IPS-18c (cell line): ENCODE results near the gene EPRS1.
"Not testable (repeated sequence)": the region's sequence is repeated elsewhere in the genome, so short reads cannot be mapped to it uniquely, and the experiment has no call there.

Experiments
- H3K4me3 ChIP-seq: 2 replicates; pipeline ENCODE4 v1.7.0; 2013; ENCODE audit warnings: low read depth, mild to moderate bottlenecking, low read length, moderate library complexity; ENCODE audit not compliant: insufficient read depth
- H3K9me3 ChIP-seq: one replicate; pipeline ENCODE4 v1.6.1; 2013; ENCODE audit warnings: mild to moderate bottlenecking, low read length, moderate library complexity; ENCODE audit not compliant: control insufficient read depth, insufficient read depth

The EPRS1 gene

DNA sequence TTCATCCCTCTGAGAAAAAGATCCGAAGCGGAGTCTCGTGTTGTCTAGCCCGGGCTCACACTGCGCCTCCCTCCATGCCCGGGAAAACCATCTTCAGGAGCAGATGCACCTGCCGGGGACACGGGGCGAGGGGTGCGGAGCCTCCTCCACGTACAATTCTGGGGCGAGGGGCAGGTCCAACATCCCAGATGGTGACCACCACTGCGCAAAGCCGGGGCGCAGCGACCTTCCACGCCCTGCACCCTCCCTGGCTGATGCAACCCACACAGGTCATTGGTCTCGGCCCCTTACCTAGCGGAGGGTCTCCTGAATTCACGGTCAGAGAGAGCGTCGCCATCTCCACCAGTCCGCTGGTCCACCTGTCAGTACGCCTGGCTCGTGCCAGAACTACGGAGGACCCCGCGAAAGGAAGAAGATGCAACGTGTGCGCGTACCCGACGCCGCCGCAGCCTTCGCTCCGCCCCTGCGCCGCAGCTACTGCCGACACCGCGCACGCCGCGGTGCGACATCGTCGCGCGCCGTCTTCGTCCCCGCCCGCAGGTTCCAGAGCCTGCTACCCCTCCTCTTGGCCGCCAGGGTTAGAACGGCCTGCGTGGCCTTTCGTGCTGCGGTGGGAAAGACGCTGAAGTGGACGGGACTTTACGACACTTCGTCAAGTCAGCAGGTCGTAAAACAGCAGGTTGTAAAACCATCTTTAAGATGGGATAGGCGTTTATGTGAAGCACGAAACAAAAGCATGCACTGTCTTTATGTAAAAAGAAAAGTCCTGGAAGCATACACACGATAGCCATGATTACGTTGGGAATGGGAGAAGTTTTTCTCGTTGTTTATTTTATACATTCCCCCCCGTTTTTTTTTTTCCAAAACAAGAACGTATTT lies at the start of gene EPRS1:
EPRS1 (minus strand) TSS at position 454 of the 879 bp plus-strand sequence; CDS start at position 337, 117 bp downstream.
- Histone ChIP-seq H3K9me3 (peaks cover 2% of the 10 kb centered on the region), H3K4me3 (peak within 1 kb of the TSS; percentile 96)

DNA sequence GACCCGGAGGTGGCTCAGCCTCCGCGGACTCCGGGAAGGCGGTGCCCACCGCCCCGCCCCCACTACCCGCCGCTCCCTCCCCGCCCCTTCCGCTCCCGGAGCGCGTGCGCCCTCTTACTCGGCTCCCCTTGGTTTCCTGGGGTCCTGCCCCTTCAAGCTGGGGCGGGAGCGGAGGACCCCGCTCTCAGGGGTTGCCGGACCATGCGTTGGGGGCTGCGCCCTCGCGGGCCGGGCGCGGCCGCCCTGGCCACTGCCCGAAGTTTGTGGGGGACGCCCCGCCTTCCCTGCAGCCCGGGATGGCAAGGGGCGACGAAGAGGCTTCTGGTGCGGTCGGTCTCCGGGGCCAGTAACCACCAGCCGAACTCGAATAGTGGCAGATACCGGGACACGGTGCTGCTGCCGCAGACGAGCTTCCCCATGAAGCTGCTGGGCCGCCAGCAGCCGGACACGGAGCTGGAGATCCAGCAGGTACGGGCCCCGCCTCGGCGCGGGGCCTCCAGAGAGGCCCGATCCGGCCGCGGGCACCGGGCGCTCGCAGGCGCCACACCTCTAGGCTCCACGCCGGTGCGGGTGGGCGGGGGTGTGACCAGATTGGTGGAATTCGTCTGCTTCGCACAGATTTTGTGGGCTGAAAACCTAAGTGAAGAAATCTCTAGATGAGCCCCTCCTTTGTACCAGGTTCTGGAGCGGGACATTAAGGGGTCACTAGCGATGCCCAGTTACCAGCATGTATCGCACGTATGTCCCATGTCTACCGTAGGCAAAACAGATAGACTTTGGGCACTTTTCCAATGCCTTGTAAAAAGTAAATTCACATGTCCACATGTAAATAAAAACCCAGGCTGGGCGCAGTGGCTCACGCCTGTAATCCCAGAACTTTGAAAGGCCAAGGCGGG lies 48.0 kb upstream of the EPRS1 start, which contains the start of gene IARS2:
IARS2 (plus strand) TSS at position 117 of the 896 bp plus-strand sequence; CDS start at position 202, 85 bp downstream.
- Histone ChIP-seq H3K9me3 (no peaks in the 10 kb centered on the region), H3K4me3 (peak within 1 kb of the TSS; percentile 98)

DNA sequence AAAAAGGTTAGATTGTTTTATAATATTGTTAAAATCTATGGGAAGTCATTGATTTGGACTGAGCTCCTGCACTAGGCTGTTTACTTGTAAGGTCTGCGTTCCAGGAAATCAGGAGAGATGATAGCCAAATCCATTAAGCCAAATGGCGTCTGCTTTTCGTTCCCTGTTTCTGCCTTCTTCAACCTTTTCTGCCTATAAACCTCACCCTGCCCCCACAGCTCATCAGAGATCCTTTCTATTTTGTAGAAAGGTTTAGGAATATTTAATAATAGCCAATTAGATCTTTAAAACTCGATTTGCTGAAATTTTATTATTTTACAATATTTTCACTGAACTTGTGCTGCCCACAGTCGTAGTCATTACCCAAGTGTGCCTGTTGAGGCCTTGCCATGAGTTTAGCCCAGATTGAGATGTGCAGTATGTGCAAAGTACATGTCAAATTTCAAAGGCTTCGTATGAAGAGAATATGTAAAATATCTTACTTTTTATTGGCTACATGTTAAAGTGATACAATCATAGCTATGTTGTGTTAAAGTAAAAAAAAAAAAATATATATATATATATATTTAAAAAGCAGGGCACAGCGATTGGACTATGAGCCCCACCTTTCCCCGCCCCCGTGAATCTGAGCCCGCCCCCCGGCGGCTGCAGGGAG lies 47.2 kb upstream of the EPRS1 start:
- Histone ChIP-seq H3K4me3 (no peak overlapping the region), H3K9me3 (no peaks in the 10 kb centered on the region)

DNA sequence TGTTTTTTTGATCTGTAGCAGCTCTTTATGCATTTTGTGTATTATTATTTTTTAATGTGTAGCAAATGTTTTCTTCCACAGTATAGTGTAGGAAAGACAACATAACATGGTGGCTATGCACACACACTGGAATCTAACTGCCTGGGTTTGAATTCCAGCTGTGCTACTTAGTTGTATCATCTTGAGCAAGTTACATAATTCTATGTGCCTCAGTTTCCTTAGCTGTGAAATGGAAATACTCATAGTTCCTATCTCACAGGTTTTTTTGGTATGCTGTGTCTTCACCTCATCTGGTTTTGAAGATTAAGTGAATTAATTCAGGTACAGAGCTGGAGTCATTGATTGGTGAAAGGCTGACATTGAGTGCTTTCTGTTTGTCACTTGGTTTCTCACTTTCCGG lies 46.4 kb upstream of the EPRS1 start:
- no peaks in the 10 kb centered on the region for H3K9me3 ChIP-seq
- H3K4me3 ChIP-seq: no peak overlapping the region

DNA sequence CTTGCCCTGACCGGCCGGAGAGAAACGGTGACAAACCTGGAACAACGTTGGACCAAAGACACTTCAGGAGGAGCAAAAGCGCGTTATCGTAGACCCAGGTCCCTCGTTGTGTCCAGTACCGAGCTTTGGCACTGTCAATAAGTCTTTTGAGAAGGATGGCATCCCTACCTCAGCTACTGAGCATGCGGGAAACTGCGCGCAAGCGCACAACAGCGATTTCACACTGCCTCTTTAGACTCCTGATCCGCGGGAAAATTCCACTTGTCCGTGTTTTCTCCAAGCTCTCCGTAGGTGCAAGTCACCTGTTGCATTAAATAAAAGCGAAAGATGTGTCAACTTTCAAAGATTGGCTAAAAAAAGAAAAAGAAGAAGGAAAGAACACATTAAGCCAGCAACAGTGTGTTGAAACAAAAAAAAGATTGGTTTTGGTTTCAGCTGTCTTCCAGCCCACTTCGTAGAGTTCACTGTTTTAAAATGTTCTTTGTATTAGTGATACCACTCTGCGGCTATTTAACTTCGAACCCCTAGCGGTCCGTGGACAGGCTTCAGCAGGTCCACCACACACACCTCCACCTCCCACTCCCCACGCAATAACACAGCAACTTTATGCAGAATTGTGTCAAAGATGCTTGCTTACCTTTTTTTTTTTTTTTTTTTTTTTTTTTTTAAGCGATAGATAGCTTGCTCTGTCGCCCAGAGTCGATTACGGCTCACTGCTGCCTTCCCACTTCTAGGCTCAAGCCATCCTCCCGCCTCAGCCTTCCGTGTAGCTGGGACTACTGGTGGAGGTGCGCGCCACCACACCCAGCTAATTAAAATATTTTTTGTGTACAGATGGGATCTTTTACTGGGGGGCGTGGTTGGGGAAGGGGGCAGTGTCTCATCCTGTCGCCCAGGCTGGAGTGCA lies 43.6 kb upstream of the EPRS1 start, which contains the start of gene BPNT1:
BPNT1 (minus strand) TSS at position 139 of the 907 bp plus-strand sequence. CDS start 9,942 bp downstream, outside the sequence.
- Histone ChIP-seq H3K9me3 (no peaks in the 10 kb centered on the region), H3K4me3 (peak within 1 kb of the TSS; percentile 49)

DNA sequence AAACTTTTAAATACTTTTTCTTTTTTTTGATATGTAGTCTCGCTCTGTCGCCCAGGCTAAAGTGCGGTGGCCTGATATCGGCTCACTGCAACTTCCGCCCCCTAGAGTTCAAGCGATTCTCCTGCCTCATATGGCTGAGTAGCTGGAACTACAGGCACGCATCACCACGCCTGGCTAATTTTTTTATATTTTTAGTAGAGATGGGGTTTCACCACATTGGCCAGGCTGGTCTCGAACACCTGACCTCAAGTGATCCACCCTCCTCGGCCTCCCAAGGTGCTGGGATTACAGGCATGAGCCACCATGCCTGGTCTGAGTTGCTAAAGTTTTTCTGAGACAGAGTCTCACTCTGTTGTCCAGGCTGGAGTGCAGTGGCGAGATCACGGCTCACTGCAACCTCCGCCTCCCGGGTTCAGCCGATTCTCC lies 40.0 kb upstream of the EPRS1 start:
- H3K9me3 ChIP-seq, H3K4me3 ChIP-seq: not testable (repeated sequence)

DNA sequence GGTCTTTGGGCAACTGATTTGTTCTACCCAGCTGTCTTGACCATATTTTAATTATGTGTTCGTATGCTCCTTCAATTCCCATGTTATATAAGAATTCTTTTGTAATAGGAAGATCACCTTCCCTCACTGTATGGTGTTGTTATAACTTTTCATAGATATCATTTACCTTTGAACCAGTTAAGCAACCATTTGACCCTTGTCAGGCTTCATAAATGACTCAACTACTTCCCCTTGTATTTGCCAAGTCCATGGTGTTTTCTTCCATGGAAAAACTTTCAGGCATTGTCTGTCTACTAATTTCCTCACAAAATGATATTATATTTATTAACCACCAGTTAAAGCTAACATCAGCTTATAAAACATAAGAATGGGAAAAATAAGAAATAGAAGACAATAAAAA lies 38.2 kb upstream of the EPRS1 start:
- H3K9me3 ChIP-seq: no peaks in the 10 kb centered on the region

DNA sequence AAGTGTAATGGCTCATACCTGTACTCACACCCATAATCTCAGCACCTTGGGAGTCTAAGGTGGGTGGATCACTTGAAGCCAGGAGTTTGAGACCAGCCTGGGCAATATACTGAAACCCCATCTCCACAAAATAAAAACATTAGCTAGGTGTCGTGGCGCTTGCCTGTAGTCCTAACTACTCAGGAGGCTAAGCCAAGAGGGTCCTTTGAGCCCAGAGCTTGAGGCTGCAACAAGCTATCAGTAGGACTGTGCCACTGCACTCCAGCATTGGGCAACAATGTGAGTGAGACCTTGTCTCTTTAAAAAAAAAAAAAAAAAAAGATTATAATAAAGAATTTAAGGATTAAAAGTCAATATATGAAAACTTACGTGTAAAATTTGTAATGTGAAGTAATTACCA lies 31.6 kb upstream of the EPRS1 start:
- Histone ChIP-seq H3K9me3 (no peaks in the 10 kb centered on the region), H3K4me3 (no peak overlapping the region)

More for the DNA sequence above, 38.2 kb upstream of the EPRS1 start:
- no peak overlapping the region for H3K4me3 ChIP-seq

DNA sequence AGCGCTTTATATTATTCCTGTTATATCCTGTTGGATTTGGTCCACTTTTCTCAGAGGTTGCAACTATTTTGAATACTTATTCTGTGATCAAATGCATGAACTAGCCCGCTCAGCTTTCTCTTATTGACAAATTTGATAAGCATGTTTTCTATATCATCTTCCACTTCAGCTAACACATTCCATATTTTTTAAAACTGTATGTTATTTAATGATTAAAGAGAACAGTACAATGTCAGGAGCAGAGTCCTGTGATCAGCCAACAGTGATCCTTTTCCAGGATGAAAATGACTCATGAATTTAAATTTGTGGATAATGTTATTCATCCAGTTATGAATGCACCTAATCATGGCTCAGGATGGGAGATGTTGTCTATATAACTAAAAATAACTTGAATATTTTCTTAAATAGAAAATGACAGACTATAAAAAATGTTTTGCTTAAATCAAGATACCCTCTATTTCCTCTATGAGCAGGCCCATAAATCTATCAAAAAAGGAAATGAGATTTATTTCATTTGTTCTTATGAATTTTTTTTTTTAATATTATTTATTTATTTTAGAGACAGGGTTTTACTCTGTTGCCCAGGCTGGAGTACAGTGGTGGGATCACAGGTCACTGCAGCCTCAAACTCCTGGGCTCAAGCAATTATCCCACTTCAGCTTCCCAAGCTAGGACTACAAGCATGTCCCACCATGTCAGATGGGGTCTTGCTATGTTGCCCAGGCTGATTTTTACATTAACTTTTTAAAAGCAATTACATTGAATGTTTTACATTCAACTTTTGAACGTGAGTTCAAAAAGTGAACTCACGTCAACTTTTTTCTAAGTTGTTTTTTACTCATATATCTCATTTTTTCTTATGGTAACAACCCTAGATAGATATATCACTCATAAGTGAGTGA lies 30.8 kb upstream of the EPRS1 start:
- H3K9me3 ChIP-seq: no peaks in the 10 kb centered on the region
- H3K4me3 ChIP-seq: no peak overlapping the region

DNA sequence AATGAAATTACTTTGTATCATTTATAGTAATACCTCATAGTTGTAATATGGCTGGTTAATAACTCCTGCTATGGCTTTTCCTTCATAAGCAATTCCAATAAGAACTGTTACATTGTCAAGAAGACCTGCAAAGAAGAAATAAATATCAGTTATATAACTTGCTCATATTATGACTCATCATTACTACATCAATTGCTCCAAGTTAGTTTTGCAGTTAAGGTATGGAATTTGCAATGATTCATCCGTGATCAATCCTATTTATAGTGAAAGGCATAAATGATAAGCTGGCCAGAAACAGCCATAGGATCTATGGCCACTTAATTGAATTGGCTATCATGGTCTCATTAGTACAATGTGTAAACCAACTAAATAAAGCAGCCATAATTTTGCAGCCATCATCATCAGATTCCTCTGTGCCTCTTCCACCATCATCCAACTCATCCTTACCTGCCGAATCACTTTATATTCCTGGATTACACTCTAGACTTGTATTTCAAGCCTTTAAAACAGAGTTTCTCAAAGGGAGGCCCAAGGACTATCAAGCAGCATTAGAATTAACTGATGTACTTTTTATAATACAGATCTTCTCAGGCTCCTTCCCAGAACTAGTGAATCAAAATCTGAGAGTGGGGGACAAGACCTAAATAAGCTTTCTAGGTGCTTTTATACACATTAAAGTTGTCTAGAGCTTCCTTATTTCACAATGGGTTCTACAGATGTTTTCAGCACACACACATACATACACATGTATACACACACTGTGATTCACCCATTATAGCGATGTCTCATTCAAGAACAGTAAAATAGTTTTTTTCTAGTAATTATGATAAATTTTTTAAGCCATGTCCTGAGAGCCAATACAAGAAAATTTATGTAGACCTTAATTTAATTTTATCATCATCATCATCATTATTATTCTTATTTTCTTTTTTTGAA lies 21.2 kb upstream of the EPRS1 start:
- Histone ChIP-seq H3K9me3 (no peaks in the 10 kb centered on the region), H3K4me3 (no peak overlapping the region)

DNA sequence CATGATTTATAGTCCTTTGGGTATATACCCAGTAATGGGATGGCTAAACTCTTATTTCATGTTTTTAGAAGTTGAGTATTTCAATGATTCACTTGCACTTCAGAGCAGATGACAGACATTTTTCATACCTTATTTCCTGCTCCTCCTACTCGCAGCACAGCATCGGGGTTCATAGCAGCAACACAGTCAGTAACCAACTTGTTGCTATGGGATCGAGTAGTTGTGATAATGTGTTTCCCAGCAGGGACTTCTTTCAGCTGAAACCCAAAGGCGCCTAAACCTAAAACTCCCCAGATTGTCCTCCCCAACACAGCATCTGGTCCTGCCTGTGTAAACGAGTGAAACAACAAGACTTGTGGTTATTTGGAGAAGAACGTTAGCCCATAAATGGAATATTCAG lies 16.3 kb upstream of the EPRS1 start:
- Histone ChIP-seq H3K4me3 (no peak overlapping the region), H3K9me3 (no peaks in the 10 kb centered on the region)

DNA sequence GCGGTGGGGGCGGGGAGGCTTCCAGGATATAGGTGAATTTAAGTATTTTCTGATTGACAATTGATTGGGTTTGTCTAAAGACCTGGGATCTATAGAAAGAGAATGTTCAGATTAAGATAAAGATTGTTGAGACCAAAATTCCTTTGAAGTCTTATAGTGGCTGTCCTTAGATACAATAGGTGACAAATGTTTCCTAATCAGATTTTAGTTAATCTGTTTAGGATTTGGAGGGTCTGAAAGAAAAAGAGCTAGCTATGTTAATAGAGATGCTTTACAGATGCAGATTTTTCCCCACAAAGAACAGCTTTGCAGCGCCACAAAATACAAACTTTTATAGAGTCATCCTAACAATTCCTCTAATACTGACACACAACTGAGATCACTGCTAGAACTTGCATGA lies 14.6 kb upstream of the EPRS1 start:
- Histone ChIP-seq H3K4me3 (no peak overlapping the region), H3K9me3 (no peaks in the 10 kb centered on the region)

DNA sequence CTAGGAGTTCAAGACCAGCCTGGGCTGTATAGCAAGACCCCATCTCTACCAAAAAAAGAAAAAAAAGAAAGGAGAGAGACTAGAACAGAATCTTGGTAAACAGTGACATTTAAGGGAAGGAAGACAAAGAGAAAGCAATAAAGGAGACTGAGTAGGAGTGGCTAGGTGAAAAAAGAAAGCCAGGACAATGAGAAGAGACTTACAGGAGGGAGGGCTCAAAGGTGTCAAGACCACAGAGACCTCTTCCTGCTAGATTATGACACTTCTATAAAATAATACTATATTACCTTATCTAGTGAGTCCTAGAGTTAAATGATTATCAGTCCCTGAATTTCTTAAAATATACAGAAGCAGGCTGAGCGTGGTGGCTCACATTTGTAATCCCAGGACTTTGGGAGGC lies 10.1 kb upstream of the EPRS1 start:
- H3K4me3 ChIP-seq: no peak overlapping the region
- H3K9me3 ChIP-seq: no peaks in the 10 kb centered on the region

DNA sequence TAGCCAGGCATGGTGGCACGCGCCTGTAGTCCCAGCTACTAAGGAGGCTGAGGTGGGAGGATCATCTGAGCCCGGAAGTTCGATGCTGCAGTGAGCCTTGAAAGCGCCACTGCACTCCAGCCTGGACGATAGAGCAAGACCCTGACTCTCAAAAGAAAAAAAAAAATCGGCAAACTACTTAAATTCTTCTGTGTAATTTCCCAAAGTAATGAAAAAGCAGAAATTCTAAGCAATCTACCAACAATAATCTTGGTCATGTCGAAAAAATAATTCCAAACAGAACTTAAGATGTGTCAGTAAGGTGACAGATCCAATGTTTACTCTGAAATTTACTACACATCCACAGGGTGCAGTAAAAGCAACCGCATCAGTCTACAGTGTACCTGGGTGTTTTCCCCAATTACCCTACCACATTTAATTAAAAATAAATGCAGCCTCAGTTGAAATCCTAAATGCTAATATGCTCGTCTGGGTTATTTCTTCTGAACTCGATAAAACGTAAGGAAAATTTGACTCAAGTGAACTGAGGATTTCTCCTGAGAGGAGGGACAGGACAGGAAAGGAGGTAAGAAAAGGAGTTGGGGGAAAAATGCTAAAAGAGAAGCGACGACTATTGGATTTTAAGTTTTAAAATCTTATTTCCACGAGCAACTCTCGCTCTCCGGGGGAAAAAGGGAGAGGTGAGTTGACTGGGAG lies 801 bp downstream of the EPRS1 start:
- H3K9me3 ChIP-seq: peaks cover 4% of the 10 kb centered on the region
- H3K4me3 ChIP-seq: peak overlapping the region; percentile 96
